B cell (primary cell): ENCODE data around the gene SSBP2. TPM values are rescaled to one million over a fixed set of nuclear protein-coding genes. Genes with fewer than 3 reads are reported as not detected.

Experiments used
- ATAC-seq: fragments of 200-7000 bp; cut with Tn5 transposase; one replicate; pipeline ENCODE4 v1.10.0; 2021; ENCODE audit warnings: low read depth, mild to moderate bottlenecking, moderate number of reproducible peaks, moderate library complexity
- CTCF ChIA-PET: fragments of 350-600 bp; sonication (Branson Sonifier 250); formaldehyde crosslinking; loops from one replicate; lab custom pipeline; 2021; ENCODE audit warnings: antibody characterized with exemption, inconsistent platforms; lab: Charles Lee
- POLR2A ChIA-PET: fragments of 350-600 bp; sonication (Branson Sonifier 250); formaldehyde crosslinking; loops from one replicate; lab custom pipeline; 2021; ENCODE audit warnings: antibody characterized with exemption; lab: Charles Lee
- DNase-seq: peaks from one replicate; pipeline ENCODE4 v3.0.0; 2013
- H2AFZ ChIP-seq: 2 replicates; pipeline ENCODE4 v1.6.1; 2012; ENCODE audit warnings: mild to moderate bottlenecking, low read depth, low read length; ENCODE audit not compliant: insufficient read depth, poor library complexity, severe bottlenecking
- H3K27ac ChIP-seq, 2 donors: 1 replicate in 1 of 2; 2 replicates in 1 of 2; pipeline ENCODE4 v1.5.1; 2012 to 2013; ENCODE audit warnings: low read length in 2 of 2, mild to moderate bottlenecking in 2 of 2, moderate library complexity in 1 of 2
- H3K27me3 ChIP-seq, 4 experiments: fragments of 200-600 bp in 1 of 4; sonication (generic) in 1 of 4; replicated peaks in 1 of 4; 1 replicate in 2 of 4; 2 replicates in 2 of 4; pipeline versions ENCODE4 v1.6.1 to v1.7.0; 2013 to 2016; ENCODE audit warnings: low read length in 3 of 4, mild to moderate bottlenecking in 2 of 4, mixed read lengths in 1 of 4, moderate library complexity in 1 of 4; ENCODE audit not compliant: insufficient read depth in 4 of 4, control insufficient read depth in 3 of 4; ENCODE audit errors: control extremely low read depth in 1 of 4
- H3K36me3 ChIP-seq, 2 experiments: replicated peaks in 1 of 2; 1 replicate in 1 of 2; 2 replicates in 1 of 2; pipeline versions ENCODE4 v1.6.1 to v1.7.1; 2013; ENCODE audit warnings: low read length in 1 of 2; ENCODE audit not compliant: insufficient read depth in 2 of 2, control insufficient read depth in 1 of 2; ENCODE audit errors: control extremely low read depth in 1 of 2, extremely low read depth in 1 of 2
- H3K4me1 ChIP-seq, 2 donors: fragments of 200-600 bp in 1 of 2; sonication (generic) in 1 of 2; 1 replicate in 1 of 2; 2 replicates in 1 of 2; pipeline versions ENCODE4 v1.5.1 to v1.6.1; 2013 to 2017; ENCODE audit warnings: low read length in 2 of 2; ENCODE audit not compliant: control insufficient read depth in 2 of 2, insufficient read depth in 2 of 2
- H3K4me2 ChIP-seq: replicated peaks from 2 replicates; pipeline ENCODE3; 2012; ENCODE audit warnings: mild to moderate bottlenecking, low read depth, low read length; ENCODE audit not compliant: poor library complexity, severe bottlenecking
- H3K4me3 ChIP-seq, 5 experiments: fragments of 200-600 bp in 1 of 5; sonication (generic) in 1 of 5; 1 replicate in 3 of 5; 2 replicates in 2 of 5; pipeline versions ENCODE4 v1.5.1 to v1.7.0; 2011 to 2016; ENCODE audit warnings: low read length in 4 of 5, mild to moderate bottlenecking in 4 of 5, low read depth in 2 of 5, control low read depth in 1 of 5, moderate library complexity in 1 of 5; ENCODE audit not compliant: insufficient read depth in 1 of 5; ENCODE audit errors: control extremely low read depth in 1 of 5, extremely low read depth in 1 of 5
- H3K79me2 ChIP-seq: fragments of 200-600 bp; sonication (generic); one replicate; pipeline ENCODE4 v1.6.0; 2016; ENCODE audit warnings: low read length; ENCODE audit not compliant: control insufficient read depth, insufficient read depth
- H3K9ac ChIP-seq: fragments of 200-600 bp; sonication (generic); 2 replicates; pipeline ENCODE4 v1.6.1; 2017; ENCODE audit warnings: mild to moderate bottlenecking, low read length, moderate library complexity
- H3K9me3 ChIP-seq, 3 donors: one replicate each; pipeline versions ENCODE4 v1.6.1 to v1.7.1; 2013; ENCODE audit warnings: low read length in 2 of 3; ENCODE audit not compliant: control insufficient read depth in 2 of 3, insufficient read depth in 1 of 3; ENCODE audit errors: control extremely low read depth in 1 of 3
- H4K20me1 ChIP-seq: 2 replicates; pipeline ENCODE4 v1.6.0; 2012; ENCODE audit warnings: mild to moderate bottlenecking, low read length; ENCODE audit not compliant: insufficient read depth, control insufficient read depth, poor library complexity, severe bottlenecking
- H3K27ac Mint-ChIP-seq: one replicate; pipeline ENCODE4 v1.8.0; 2021; ENCODE audit warnings: mixed read lengths
- H3K27me3 Mint-ChIP-seq: one replicate; pipeline ENCODE4 v1.8.0; 2021; ENCODE audit warnings: mixed read lengths
- H3K4me1 Mint-ChIP-seq: one replicate; pipeline ENCODE4 v1.8.0; 2021; ENCODE audit warnings: mixed read lengths
- H3K4me3 Mint-ChIP-seq: one replicate; pipeline ENCODE4 v1.8.0; 2021; ENCODE audit warnings: mixed read lengths
- H3K9me3 Mint-ChIP-seq: one replicate; pipeline ENCODE4 v1.8.0; 2022; ENCODE audit warnings: mixed read lengths; ENCODE audit not compliant: insufficient read depth
- EZH2 ChIP-seq: IDR thresholded peaks from 2 replicates; pipeline ENCODE4 v1.6.1; 2012; ENCODE audit warnings: borderline replicate concordance, low read depth, mild to moderate bottlenecking, moderate library complexity, low read length; ENCODE audit not compliant: insufficient read depth, poor library complexity, severe bottlenecking
- WGBS: methylation state at CpG from one replicate; pipeline ENCODE4 v1.1.5; 2013; ENCODE audit warnings: missing lambda C conversion rate; ENCODE audit not compliant: insufficient coverage; 5-methylcytosine and 5-hydroxymethylcytosine counted together
- intact Hi-C: fragments of 100-400 bp; cut with micrococcal nuclease; formaldehyde crosslinking; loops from one replicate; pipeline ENCODE4 v1.10.0; 2022
- polyA plus RNA-seq: library from polyadenylated mRNA; depleted of rRNA; stranded (reverse); fragments of >200 nt; gene quantifications from 2 replicates; pipeline ENCODE4 v1.2.3, GENCODE V29; 2012
- total RNA-seq, 2 donors: library from RNA; stranded (reverse); fragments of 120-200 nt in 1 of 2; gene quantifications; 1 replicate in 1 of 2; 2 replicates in 1 of 2; pipeline versions ENCODE4 v1.2.3 to v1.2.4, GENCODE V29; 2013 to 2022
- TF ChIP-seq, protein P1 (sequence below): fragments of 200-600 bp; IDR thresholded peaks from one replicate; pipeline ENCODE4 v1.8.0; 2022; ENCODE audit warnings: antibody characterized with exemption, mild to moderate bottlenecking

SSBP2 gene
- total and polyA plus RNA-seq, 2 donors (not counting 1 experiment from before 2014, with no cell fraction given): 40.9 to 49.6 TPM

GRCh38 chr5:81365541-81365940, 385.4 kb downstream of the SSBP2 start:
- H3K9me3 ChIP-seq: no peaks in the 10 kb centered on the region
- H3K27me3 Mint-ChIP-seq: peaks cover 4% of the 10 kb centered on the region
- H3K9ac ChIP-seq: no peak overlapping the region
- H3K27me3 ChIP-seq: no peaks in the 10 kb centered on the region
- ATAC-seq (no peak), DNase-seq (no peak)
- no peaks in the 10 kb centered on the region for H3K79me2 ChIP-seq
- WGBS: 97% methylated on average over 4 of the region's 5 CpGs
- H3K27ac Mint-ChIP-seq: no peak overlapping the region
- ChIA-PET POLR2A (no interaction called here), CTCF (no interaction called here)
- no peaks in the 10 kb centered on the region for H3K9me3 Mint-ChIP-seq
- H2AFZ ChIP-seq: no peak overlapping the region
- no peak overlapping the region for H3K4me3 Mint-ChIP-seq
- no peaks in the 10 kb centered on the region for H3K36me3 ChIP-seq
- H3K4me3 ChIP-seq: no peak overlapping the region
- TF ChIP-seq, protein P1, sequence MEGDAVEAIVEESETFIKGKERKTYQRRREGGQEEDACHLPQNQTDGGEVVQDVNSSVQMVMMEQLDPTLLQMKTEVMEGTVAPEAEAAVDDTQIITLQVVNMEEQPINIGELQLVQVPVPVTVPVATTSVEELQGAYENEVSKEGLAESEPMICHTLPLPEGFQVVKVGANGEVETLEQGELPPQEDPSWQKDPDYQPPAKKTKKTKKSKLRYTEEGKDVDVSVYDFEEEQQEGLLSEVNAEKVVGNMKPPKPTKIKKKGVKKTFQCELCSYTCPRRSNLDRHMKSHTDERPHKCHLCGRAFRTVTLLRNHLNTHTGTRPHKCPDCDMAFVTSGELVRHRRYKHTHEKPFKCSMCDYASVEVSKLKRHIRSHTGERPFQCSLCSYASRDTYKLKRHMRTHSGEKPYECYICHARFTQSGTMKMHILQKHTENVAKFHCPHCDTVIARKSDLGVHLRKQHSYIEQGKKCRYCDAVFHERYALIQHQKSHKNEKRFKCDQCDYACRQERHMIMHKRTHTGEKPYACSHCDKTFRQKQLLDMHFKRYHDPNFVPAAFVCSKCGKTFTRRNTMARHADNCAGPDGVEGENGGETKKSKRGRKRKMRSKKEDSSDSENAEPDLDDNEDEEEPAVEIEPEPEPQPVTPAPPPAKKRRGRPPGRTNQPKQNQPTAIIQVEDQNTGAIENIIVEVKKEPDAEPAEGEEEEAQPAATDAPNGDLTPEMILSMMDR: no peak
- no peak for TF ChIP-seq EZH2
- H3K4me1 ChIP-seq: no peaks in the 10 kb centered on the region
- intact Hi-C loops: no loop called here
- H3K27ac ChIP-seq: no peak overlapping the region
- H3K4me1 Mint-ChIP-seq: no peaks in the 10 kb centered on the region
- no peak overlapping the region for H3K4me2 ChIP-seq
- H4K20me1 ChIP-seq: no peaks in the 10 kb centered on the region

GRCh38 chr5:81363093-81363871, 387.6 kb downstream of the SSBP2 start:
- Histone ChIP-seq H3K27ac (no peak overlapping the region), H3K9me3 (no peaks in the 10 kb centered on the region), H3K79me2 (no peaks in the 10 kb centered on the region), H3K4me3 (no peak overlapping the region), H3K27me3 (peaks cover 0 to 3% (median 0%) of the 10 kb centered on the region in 4 experiments), H3K36me3 (no peaks in the 10 kb centered on the region), H4K20me1 (no peaks in the 10 kb centered on the region), H2AFZ (no peak overlapping the region), H3K4me2 (no peak overlapping the region), H3K9ac (no peak overlapping the region), H3K4me1 (no peaks in the 10 kb centered on the region)
- Mint-ChIP-seq H3K27ac (no peak overlapping the region), H3K4me1 (no peaks in the 10 kb centered on the region), H3K4me3 (no peak overlapping the region), H3K27me3 (peaks cover 4% of the 10 kb centered on the region), H3K9me3 (no peaks in the 10 kb centered on the region)
- ChIA-PET POLR2A (no interaction called here), CTCF (interaction anchor here (0.7 kb wide), 1 partner anchor 20 kb away, joined by 3 read pairs; no protein-coding TSS in a partner anchor)
- DNase-seq: no peak
- no CpG with 5 or more reads among the region's 4 CpGs for WGBS
- intact Hi-C loops: no loop called here
- ATAC-seq: no peak
- TF ChIP-seq, protein P1: no peak
- TF ChIP-seq EZH2: no peak
